Stimulated activated CD8-positive, alpha-beta memory T cell treated with anti-CD3 and anti-CD28 coated beads, Interleukin-12 subunit alpha, Interleukin-12 subunit beta, amount 100 ng/mL, for 24 hours (primary cell): ENCODE data around the gene ATXN10.

Experiments used
- DNase-seq: peaks from one replicate; pipeline ENCODE4 v3.0.0-alpha.2; 2020; ENCODE audit errors: extremely low read depth

Gene ATXN10

DNA sequence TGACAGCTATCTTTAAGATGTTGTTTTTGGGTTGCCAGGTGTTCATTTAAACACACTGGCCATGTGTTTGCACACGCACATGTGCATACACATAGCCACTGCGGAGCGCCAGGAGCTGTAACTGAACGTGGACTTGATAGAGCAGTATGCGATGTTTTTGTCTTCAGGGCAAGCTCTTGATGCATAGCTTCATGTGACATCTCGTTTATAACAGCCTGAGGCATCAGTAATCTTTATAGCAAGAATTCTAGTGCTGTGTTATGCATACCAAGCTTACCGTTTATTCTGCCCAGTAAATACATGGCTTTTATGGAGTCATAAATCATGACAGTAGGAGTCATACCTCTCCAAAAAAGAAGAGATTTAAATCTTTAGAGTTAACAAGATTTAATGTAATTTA lies 87.0 kb downstream of the ATXN10 start:
- DNase-seq, result no peak

DNA sequence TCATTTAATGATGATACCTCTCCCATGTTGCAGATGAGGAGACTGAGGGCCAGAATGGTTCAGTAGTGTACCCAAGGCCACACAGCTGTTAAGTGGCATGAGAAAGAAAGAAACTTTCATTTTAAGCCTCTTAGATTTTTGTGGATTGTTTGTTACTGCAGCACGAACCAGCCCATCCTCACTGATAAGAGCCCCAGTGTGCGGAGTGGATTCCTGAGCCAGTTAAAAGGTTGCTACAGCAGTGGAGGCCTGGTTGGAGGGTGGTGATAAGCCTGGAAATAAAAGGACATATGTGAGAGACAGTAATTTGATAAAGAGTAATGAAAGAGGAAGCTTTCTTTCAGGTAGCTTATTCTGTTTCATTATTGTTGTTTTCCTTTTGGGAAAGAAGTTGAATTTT lies 89.0 kb downstream of the ATXN10 start:
- no peak for DNase-seq

DNA sequence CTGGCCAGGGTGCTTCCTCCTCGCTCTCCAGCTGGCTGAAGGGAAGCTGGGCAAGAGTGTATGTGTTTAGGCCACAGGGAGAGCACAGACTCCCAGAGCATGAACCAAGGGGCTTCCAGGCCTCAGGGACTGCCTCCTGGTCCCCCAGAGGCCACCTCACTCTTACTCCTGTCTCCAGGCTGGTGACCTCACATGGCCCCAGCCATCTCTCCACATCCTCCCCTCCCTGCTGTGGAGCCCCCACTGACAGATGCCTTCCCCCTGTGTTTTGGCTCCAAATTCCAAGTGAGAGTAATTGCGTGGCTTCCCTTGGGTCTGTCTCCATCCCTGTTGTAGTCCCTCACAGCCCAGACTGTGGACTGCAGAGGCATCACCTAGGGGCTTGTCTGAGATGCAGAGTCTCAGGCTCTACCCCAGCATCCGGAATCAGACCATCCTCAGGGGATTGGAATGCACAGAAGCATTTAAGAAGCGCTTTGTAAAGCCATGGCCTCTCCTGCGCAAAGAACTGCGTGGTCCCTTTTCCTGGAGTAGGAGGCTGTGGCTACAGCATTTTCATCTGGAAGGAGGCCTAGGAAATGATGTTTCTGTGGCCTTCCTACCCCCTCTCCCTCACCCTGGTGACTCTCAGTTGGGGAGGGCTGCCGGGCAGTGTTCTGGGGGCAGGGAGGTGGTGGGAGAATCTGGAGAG lies 91.1 kb downstream of the ATXN10 start:
- DNase-seq, result no peak

DNA sequence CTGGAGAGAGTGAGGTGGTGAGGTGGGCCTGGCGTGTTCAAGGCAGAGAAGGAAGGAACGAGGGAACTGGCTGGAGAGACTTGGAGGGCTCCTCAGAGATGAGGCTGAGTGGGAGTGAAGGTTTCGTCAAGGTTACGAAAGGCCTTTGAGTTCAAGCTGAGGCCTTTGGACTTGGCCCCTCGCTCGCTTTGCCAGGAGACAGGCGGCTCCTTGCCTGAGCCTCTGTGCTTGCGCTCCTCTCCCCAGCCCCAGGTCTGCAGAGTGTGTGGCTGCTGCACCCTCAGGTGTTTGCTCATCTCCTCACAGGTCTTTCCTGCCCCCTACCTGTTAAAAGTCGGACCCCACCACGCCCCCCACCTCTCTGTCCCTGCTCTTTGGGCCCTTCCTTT lies 91.6 kb downstream of the ATXN10 start:
- no peak for DNase-seq

DNA sequence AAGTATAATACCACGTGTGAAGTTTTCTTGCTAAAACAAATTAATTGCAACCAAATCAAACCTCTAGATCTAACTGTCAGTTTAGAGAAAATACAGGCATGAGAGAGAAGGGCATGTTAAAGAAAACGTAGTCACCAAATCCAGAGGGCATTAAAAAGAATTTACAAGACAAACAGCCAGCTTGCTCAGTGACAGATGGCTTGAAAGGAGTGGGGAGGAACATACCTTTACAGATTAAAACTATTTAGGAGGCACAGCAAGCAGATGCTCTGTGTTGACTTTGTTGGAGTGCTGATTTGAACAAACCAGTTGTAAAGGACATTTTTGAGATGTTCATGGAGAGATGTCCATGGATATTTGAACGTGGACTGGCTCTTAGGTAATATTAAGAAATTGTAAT lies 96.9 kb downstream of the ATXN10 start:
- no peak for DNase-seq

- DNase-seq, result no peak
These were observed 98.1 kb downstream of the ATXN10 start for GRCh38 chr22:45769569-45770210.

- DNase-seq, result no peak
These were observed 98.9 kb downstream of the ATXN10 start for GRCh38 chr22:45770506-45770905.

DNA sequence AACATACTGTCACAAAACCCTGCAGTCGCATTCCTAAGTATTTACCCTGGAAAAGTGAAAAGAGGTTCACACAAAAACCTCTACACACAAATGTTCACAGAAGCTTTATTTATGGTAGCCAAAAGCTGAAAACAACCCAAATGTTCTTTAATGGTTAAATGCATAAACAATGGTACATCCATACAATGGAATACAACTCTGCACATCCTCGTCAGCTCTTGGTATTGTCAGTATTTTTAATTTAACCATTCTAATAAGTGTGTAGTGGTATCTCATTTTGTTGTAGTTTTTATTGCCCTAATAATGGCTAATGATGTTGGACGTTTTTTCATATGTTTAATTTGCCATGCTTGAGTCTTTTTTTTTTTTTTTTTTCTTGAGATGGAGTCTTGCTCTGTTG lies 99.4 kb downstream of the ATXN10 start:
- no peak for DNase-seq

GRCh38 chr22:45771711-45772110 lies 100.1 kb downstream of the ATXN10 start:
- no peak for DNase-seq

- no peak for DNase-seq
These were observed 101.1 kb downstream of the ATXN10 start for GRCh38 chr22:45772743-45773142.

- no peak for DNase-seq
These were observed 102.5 kb downstream of the ATXN10 start for GRCh38 chr22:45774001-45774670.

- DNase-seq, result no peak
These were observed 103.4 kb downstream of the ATXN10 start for GRCh38 chr22:45775062-45775461.

- DNase-seq, result no peak
These were observed 104.1 kb downstream of the ATXN10 start for GRCh38 chr22:45775569-45776312.

DNA sequence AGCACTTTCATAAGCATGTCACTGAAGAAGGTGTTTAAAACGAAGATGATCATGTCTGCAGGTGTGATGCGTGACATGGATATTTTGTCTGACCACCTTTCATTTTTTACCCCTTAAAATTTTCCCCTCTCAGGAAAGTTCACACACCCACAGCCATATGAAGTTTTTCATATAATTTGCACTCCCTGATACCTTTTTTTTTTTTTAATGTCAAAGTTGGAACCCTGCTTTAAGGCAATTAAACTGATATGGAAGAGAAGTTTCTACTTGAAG lies 104.6 kb downstream of the ATXN10 start:
- DNase-seq, result no peak

DNA sequence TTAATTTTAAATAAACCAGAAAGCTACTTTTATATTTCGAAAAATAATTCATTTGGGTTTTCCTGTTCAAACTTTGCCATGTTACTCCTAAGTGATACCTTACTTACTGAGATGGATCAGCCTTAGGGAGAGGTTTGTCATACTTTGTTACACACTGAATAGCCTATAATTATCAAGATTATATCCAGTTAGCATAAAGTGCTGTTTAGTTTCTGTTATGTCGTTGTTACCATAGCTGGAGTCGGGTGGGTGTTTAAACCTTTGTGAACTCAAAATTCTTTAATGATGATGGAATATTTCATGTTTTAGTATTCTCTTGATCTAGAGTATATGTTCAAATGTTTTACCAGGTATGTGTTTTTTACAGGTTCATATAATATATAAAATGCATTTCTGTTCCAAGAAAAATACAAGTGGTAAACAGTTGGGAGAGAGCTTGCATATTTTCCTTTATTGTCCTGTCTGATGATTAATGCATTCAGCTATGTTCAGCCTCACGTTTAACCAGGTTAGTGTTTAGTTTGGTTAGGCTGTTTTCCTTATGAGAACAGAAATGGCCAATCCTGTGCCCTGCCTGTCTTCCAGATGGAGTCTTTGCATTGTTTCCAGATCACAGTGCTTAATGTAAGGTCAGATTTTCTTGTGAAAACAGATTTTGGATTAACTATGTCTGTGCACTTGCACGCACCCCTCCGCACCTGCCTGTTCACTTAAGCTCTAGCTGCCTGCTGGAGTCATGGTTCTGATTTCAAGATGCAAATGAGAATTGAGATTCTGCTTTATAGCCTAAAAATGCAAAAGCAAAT lies 105.6 kb downstream of the ATXN10 start:
- no peak for DNase-seq

GRCh38 chr22:45777852-45778375 lies 106.3 kb downstream of the ATXN10 start:
- no peak for DNase-seq

DNA sequence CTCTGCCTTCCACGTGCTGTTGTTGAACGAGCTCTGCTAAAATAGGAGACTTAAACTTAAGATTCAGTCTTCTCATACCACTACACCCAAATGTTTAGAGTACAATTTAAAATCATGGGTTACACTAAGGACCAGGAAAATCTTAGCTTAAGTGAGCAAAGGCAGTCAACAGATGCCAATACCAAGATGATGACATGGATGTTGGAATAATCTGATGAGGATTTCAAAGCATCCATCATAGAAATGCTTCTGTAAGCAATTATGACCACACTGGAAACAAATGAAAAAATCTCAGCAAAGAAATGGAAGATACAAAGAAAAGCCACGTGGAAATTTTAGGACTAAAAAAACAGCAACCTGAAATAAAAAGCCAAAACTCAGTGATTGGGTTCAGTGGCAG lies 109.8 kb downstream of the ATXN10 start:
- no peak for DNase-seq

DNA sequence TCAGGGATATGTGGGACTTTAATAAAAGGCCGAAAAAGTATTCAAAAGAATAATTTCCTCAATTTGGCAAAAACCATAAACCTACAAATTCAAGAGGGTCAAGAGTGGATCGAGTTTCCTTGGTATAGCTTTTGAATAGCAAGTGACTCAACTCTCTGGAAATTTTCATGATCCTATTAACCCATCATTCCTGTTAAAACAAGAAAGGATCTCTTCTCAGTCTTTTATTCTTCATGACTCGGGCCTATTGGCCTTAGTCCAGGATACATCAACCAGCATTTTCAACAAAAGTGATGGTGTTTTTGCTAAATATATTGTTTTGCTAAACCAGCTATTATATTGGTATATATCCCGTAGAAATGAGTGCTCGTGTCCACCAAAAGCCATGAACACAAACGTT lies 110.3 kb downstream of the ATXN10 start:
- DNase-seq, result no peak

GRCh38 chr22:45783021-45783420 lies 111.4 kb downstream of the ATXN10 start:
- no peak for DNase-seq

- no peak for DNase-seq
These were observed 112.1 kb downstream of the ATXN10 start for GRCh38 chr22:45783690-45784089.

DNA sequence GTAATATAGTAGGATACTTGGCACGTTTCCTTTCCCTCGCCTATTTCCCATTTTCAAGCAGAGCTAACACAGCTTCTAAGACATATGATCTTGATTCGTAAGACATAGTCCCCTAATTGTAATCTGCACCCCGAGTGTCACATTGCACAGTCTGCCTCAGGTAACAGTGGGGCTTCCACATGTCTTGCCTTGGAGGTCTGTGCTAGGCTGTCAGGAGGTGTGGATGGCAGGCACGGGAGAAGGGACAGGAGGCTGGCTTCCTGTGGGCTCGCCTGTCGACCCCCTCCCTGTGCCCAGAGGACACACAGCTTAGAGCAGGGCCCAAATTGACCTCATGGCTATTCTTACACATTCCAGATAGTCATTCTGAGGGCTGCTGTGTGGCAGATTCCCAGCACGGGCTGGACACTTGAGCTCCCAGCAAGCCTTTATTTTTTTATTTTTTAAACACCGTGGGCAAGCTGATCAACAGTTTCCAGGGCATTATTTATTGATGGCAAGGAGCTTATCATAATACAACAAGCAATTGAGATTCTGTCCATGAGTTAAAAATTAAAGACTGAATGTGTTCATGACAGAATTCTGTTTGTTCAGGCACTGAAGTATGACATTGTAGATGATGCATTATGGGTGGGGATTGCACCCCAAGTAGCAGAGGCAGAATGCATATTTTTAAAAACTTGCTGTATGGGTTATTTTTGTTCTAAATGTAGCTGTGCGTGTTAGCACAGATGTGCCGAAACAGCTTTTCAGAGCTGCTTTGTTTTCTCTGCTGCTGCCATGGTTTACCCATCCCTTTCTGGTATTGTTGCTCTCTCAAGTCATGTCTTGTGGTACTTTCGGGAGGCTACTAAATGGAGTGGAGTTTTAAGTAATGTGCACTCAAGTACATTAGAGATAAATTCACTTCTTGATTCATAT lies 113.0 kb downstream of the ATXN10 start:
- DNase-seq, result no peak
